ENCODE measurements around the gene TAF1D.

GRCh38 chr11:93741882-93742226 is 559 bp upstream of the TAF1D start:
- TF ChIP-seq CTCF (IDR thresholded peaks at IDR 0.05), result no peak
- TF ChIP-seq POLR2AphosphoS5 (IDR thresholded peaks at IDR 0.05), result peak; percentile 53
- no peak for TF ChIP-seq POLR2A (IDR thresholded peaks at IDR 0.05)

Measured in gastroesophageal sphincter (tissue), 3 donors.